Measurements from ENCODE around the gene BTBD8.

DNA sequence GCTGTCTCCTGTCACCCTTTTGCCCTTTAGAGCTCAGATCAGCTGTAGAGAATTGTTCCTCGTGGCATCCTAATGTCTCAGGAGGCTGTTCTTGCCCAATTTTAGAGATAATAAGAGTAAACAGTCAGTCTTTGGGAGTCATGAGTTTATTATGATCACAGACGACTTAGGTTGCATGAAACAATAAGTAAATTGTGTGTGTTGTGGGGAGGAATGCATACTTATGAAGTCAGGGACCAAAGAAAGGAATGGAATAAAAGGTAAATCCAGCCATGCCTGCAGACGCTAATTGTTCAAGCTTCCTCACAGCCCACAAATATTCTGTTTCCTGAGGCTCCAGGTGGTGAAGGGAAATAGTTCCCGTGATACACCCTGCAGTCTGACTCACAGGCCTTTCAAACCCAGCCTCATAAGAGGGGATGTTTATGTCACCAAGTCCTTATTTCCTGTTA, 49.5 kb upstream of the BTBD8 start:
- TF ChIP-seq, protein P1, sequence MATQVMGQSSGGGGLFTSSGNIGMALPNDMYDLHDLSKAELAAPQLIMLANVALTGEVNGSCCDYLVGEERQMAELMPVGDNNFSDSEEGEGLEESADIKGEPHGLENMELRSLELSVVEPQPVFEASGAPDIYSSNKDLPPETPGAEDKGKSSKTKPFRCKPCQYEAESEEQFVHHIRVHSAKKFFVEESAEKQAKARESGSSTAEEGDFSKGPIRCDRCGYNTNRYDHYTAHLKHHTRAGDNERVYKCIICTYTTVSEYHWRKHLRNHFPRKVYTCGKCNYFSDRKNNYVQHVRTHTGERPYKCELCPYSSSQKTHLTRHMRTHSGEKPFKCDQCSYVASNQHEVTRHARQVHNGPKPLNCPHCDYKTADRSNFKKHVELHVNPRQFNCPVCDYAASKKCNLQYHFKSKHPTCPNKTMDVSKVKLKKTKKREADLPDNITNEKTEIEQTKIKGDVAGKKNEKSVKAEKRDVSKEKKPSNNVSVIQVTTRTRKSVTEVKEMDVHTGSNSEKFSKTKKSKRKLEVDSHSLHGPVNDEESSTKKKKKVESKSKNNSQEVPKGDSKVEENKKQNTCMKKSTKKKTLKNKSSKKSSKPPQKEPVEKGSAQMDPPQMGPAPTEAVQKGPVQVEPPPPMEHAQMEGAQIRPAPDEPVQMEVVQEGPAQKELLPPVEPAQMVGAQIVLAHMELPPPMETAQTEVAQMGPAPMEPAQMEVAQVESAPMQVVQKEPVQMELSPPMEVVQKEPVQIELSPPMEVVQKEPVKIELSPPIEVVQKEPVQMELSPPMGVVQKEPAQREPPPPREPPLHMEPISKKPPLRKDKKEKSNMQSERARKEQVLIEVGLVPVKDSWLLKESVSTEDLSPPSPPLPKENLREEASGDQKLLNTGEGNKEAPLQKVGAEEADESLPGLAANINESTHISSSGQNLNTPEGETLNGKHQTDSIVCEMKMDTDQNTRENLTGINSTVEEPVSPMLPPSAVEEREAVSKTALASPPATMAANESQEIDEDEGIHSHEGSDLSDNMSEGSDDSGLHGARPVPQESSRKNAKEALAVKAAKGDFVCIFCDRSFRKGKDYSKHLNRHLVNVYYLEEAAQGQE (IDR thresholded peaks at IDR 0.05; ENCODE audit: low read depth, low read length), result no peak
- TF ChIP-seq, protein P2, sequence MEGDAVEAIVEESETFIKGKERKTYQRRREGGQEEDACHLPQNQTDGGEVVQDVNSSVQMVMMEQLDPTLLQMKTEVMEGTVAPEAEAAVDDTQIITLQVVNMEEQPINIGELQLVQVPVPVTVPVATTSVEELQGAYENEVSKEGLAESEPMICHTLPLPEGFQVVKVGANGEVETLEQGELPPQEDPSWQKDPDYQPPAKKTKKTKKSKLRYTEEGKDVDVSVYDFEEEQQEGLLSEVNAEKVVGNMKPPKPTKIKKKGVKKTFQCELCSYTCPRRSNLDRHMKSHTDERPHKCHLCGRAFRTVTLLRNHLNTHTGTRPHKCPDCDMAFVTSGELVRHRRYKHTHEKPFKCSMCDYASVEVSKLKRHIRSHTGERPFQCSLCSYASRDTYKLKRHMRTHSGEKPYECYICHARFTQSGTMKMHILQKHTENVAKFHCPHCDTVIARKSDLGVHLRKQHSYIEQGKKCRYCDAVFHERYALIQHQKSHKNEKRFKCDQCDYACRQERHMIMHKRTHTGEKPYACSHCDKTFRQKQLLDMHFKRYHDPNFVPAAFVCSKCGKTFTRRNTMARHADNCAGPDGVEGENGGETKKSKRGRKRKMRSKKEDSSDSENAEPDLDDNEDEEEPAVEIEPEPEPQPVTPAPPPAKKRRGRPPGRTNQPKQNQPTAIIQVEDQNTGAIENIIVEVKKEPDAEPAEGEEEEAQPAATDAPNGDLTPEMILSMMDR (IDR thresholded peaks at IDR 0.05), result no peak
- TF ChIP-seq RCOR1 (IDR thresholded peaks at IDR 0.05; ENCODE audit: low read length) (no peak), FOXJ3 (CRISPR knock-in tag; IDR thresholded peaks at IDR 0.05) (no peak), ELF1 (IDR thresholded peaks at IDR 0.05) (no peak), EZH2phosphoT487 (IDR thresholded peaks at IDR 0.05; ENCODE audit: borderline replicate concordance, low read depth) (no peak), TCF12 (IDR thresholded peaks at IDR 0.05) (no peak), TAF1 (IDR thresholded peaks at IDR 0.05; ENCODE audit: borderline replicate concordance, low read depth, low read length) (no peak), TEAD4 (IDR thresholded peaks at IDR 0.05; ENCODE audit: borderline replicate concordance, insufficient read depth) (no peak)

Measured in SK-N-SH (cell line).